Smooth muscle cell (in vitro differentiated cells): ENCODE measurements around the gene TMEM212. TPM values are rescaled to one million over a fixed set of nuclear protein-coding genes. Genes with fewer than 3 reads are reported as not detected.

Source experiments
- DNase-seq: peaks from one replicate; lab custom pipeline; 2025; ENCODE audit not compliant: unreplicated experiment; lab: John Stamatoyannopoulos, UW
- H2AFZ ChIP-seq: fragments of 200-600 bp; sonication (generic); 2 replicates; pipeline ENCODE4 v1.6.0; 2016; ENCODE audit warnings: antibody characterized with exemption, low read depth, mild to moderate bottlenecking
- H3F3A ChIP-seq: fragments of 200-600 bp; sonication (generic); 2 replicates; pipeline ENCODE4 v1.6.0; 2017; ENCODE audit warnings: antibody characterized with exemption, low read depth
- H3K27ac ChIP-seq: fragments of 200-600 bp; sonication (generic); 2 replicates; pipeline ENCODE4 v1.5.1; 2016; ENCODE audit warnings: low read depth, mild to moderate bottlenecking
- H3K27me3 ChIP-seq: fragments of 200-600 bp; sonication (generic); 2 replicates; pipeline ENCODE4 v1.6.1; 2016; ENCODE audit warnings: low read depth, mild to moderate bottlenecking
- H3K36me3 ChIP-seq: fragments of 200-600 bp; sonication (generic); 2 replicates; pipeline ENCODE4 v1.5.1; 2016; ENCODE audit warnings: low read depth
- H3K4me1 ChIP-seq: fragments of 200-600 bp; sonication (generic); 2 replicates; pipeline ENCODE4 v1.5.1; 2016; ENCODE audit warnings: low read depth
- H3K4me2 ChIP-seq: fragments of 200-600 bp; sonication (generic); 2 replicates; pipeline ENCODE4 v1.6.0; 2016; ENCODE audit warnings: mild to moderate bottlenecking
- H3K4me3 ChIP-seq: fragments of 200-600 bp; sonication (generic); 2 replicates; pipeline ENCODE4 v1.5.1; 2016; ENCODE audit warnings: mild to moderate bottlenecking
- H3K79me2 ChIP-seq: fragments of 200-600 bp; sonication (generic); 2 replicates; pipeline ENCODE4 v1.6.0; 2016; ENCODE audit warnings: low read depth, mild to moderate bottlenecking
- H3K9ac ChIP-seq: fragments of 200-600 bp; sonication (generic); 2 replicates; pipeline ENCODE4 v1.6.0; 2016; ENCODE audit warnings: low read depth
- H3K9me3 ChIP-seq: fragments of 200-600 bp; sonication (generic); replicated peaks from 2 replicates; pipeline ENCODE4 v1.5.1; 2016; ENCODE audit warnings: low read depth
- H4K20me1 ChIP-seq: fragments of 200-600 bp; sonication (generic); 2 replicates; pipeline ENCODE4 v1.6.0; 2016; ENCODE audit warnings: low read depth
- CTCF ChIP-seq: fragments of 200-600 bp; sonication (generic); IDR thresholded peaks from 2 replicates; pipeline ENCODE4 v1.5.1; 2017; ENCODE audit warnings: borderline replicate concordance, mild to moderate bottlenecking, antibody characterized with exemption; ENCODE audit not compliant: insufficient read depth, poor library complexity, severe bottlenecking
- WGBS: methylation state at CpG from one replicate; pipeline ENCODE4 v1.1.7; 2016; ENCODE audit warnings: low lambda C conversion rate; 5-methylcytosine and 5-hydroxymethylcytosine counted together
- polyA plus RNA-seq: library from polyadenylated mRNA; unstranded; fragments of >200 nt; fragmentation: Nextera tagmentation; extraction: Ambion mirVana; gene quantifications from 2 replicates; pipeline ENCODE4 v1.2.1, GENCODE V29; 2016
- total RNA-seq: library from RNA; depleted of rRNA; stranded (reverse); fragments of >200 nt; gene quantifications from 2 replicates; pipeline ENCODE4 v1.2.3, GENCODE V29; 2014

TMEM212 gene
- total RNA-seq (not detected in 2 replicates), polyA plus RNA-seq (not detected in 2 replicates)

- WGBS = 86% methylated on average over 5 of the region's 5 CpGs
Observed at GRCh38 chr3:171842864-171843518, at the start of gene TMEM212. TSS of gene TMEM212 (plus strand) at chr3:171843349. CDS start at chr3:171843384, 35 bp downstream.

GRCh38 chr3:171796625-171797264 lies 46.4 kb upstream of the TMEM212 start:
- Histone ChIP-seq H3F3A (no peaks in the 10 kb centered on the region), H3K9ac (no peak overlapping the region)
- 90% methylated on average over 4 of the region's 4 CpGs for WGBS

More at GRCh38 chr3:171842864-171843518, at the start of gene TMEM212:
- TF ChIP-seq CTCF = no peak
- H2AFZ ChIP-seq = peak within 1 kb of the TSS; percentile 64
- DNase-seq = no peak
- peak within 1 kb of the TSS; percentile 67 for H3K4me2 ChIP-seq
- H3K79me2 ChIP-seq = no peaks in the 10 kb centered on the region
- peaks cover 37% of the 10 kb centered on the region for H3K4me1 ChIP-seq
- no peaks in the 10 kb centered on the region for H3K9me3 ChIP-seq
- peak within 1 kb of the TSS; percentile 85 for H3K27ac ChIP-seq
- peaks cover 19% of the 10 kb centered on the region for H3F3A ChIP-seq
- no peaks in the 10 kb centered on the region for H3K36me3 ChIP-seq
- H3K4me3 ChIP-seq = peak within 1 kb of the TSS; percentile 0
- no peaks in the 10 kb centered on the region for H4K20me1 ChIP-seq
- H3K27me3 ChIP-seq = no peaks in the 10 kb centered on the region
- peak within 1 kb of the TSS; percentile 65 for H3K9ac ChIP-seq

GRCh38 chr3:171797265-171797679 lies 45.9 kb upstream of the TMEM212 start:
- no peak overlapping the region for H3K4me3 ChIP-seq
- H3K36me3 ChIP-seq = no peaks in the 10 kb centered on the region
- H3K4me2 ChIP-seq = peak overlapping the region; percentile 29
- H3K79me2 ChIP-seq = peaks cover 98% of the 10 kb centered on the region
- no peaks in the 10 kb centered on the region for H4K20me1 ChIP-seq
- no peaks in the 10 kb centered on the region for H3K9me3 ChIP-seq
- TF ChIP-seq CTCF = no peak
- no peak overlapping the region for H2AFZ ChIP-seq
- peak overlapping the region; percentile 28 for H3K27ac ChIP-seq
- H3F3A ChIP-seq = no peaks in the 10 kb centered on the region
- H3K9ac ChIP-seq = no peak overlapping the region
- no peak for DNase-seq
- no peaks in the 10 kb centered on the region for H3K4me1 ChIP-seq
- WGBS = 20% methylated on average over 1 of the region's 1 CpG
- no peaks in the 10 kb centered on the region for H3K27me3 ChIP-seq

More at GRCh38 chr3:171796625-171797264, 46.4 kb upstream of the TMEM212 start:
- TF ChIP-seq CTCF = no peak
- no peak overlapping the region for H2AFZ ChIP-seq
- no peaks in the 10 kb centered on the region for H3K9me3 ChIP-seq
- H3K4me2 ChIP-seq = no peak overlapping the region
- H3K4me1 ChIP-seq = no peaks in the 10 kb centered on the region
- DNase-seq = no peak
- no peaks in the 10 kb centered on the region for H3K27me3 ChIP-seq
- no peaks in the 10 kb centered on the region for H3K36me3 ChIP-seq
- H3K79me2 ChIP-seq = peaks cover 98% of the 10 kb centered on the region
- no peak overlapping the region for H3K4me3 ChIP-seq
- peak overlapping the region; percentile 28 for H3K27ac ChIP-seq
- no peaks in the 10 kb centered on the region for H4K20me1 ChIP-seq
